ENCODE results near the gene CYB5R3.

DNA sequence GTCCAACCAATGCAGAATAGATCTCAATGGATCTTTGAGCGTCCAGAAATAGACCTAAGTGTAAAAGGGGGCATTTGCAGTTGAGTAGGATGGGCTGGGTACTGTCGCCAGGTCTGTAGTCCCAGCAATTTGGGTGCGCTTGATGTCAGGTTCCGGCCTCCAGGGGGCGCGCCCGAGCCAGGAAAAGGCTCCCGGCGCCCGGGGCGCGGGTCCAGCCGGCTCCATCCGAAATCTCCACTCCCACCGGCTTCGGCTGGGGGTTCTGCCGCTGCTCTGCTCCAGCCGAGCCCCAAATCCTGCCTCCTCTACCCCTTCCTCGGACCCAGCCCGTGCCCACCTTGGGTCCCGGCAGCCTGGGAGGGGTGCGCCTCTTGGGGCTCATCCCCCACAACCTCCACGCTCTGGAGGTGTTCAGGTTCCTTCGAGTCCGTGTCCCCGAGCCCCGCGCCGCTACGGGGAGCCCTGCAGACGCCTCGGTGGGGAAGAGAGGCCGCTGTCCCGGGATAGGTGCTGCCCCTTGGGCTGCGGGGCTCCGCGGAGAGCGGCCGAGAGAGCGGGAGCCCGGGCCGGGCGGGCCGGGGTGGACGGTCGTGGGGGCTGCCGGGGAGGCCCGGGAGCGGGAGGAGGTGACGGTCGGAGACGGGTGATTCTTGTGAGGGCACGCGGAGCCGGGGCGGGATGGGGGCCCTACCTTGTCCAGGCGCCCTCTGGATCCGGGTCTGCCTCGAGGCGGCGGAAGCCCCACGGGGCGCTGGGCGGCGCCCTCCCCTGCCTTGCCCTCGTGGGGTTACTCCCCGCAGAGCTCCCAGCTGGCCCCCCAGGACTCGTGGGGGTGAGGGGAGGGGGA lies 13.0 kb upstream of the CYB5R3 start:
- TF ChIP-seq, protein P1, sequence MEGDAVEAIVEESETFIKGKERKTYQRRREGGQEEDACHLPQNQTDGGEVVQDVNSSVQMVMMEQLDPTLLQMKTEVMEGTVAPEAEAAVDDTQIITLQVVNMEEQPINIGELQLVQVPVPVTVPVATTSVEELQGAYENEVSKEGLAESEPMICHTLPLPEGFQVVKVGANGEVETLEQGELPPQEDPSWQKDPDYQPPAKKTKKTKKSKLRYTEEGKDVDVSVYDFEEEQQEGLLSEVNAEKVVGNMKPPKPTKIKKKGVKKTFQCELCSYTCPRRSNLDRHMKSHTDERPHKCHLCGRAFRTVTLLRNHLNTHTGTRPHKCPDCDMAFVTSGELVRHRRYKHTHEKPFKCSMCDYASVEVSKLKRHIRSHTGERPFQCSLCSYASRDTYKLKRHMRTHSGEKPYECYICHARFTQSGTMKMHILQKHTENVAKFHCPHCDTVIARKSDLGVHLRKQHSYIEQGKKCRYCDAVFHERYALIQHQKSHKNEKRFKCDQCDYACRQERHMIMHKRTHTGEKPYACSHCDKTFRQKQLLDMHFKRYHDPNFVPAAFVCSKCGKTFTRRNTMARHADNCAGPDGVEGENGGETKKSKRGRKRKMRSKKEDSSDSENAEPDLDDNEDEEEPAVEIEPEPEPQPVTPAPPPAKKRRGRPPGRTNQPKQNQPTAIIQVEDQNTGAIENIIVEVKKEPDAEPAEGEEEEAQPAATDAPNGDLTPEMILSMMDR (IDR thresholded peaks at IDR 0.05 in 8 of 11, conservative IDR thresholded peaks at IDR 0.05 in 3 of 11): peak; percentile 54 to 92 (median 84)
- TF ChIP-seq POLR2A (IDR thresholded peaks at IDR 0.05) (no peak), POLR2AphosphoS5 (IDR thresholded peaks at IDR 0.05) (peak; percentile 39 to 49 (median 49))
